Measurements from ENCODE around the gene TUBA8. TPM values are rescaled to one million over a fixed set of nuclear protein-coding genes. Genes with fewer than 3 reads are reported as not detected.
"Not testable (repeated sequence)": the region's sequence is repeated elsewhere in the genome, so short reads cannot be mapped to it uniquely, and the experiment has no call there.

TUBA8 gene
- total RNA-seq, 4 donors from 2014 or later, result 4.3 to 6.6 TPM; not detected in 2

DNA sequence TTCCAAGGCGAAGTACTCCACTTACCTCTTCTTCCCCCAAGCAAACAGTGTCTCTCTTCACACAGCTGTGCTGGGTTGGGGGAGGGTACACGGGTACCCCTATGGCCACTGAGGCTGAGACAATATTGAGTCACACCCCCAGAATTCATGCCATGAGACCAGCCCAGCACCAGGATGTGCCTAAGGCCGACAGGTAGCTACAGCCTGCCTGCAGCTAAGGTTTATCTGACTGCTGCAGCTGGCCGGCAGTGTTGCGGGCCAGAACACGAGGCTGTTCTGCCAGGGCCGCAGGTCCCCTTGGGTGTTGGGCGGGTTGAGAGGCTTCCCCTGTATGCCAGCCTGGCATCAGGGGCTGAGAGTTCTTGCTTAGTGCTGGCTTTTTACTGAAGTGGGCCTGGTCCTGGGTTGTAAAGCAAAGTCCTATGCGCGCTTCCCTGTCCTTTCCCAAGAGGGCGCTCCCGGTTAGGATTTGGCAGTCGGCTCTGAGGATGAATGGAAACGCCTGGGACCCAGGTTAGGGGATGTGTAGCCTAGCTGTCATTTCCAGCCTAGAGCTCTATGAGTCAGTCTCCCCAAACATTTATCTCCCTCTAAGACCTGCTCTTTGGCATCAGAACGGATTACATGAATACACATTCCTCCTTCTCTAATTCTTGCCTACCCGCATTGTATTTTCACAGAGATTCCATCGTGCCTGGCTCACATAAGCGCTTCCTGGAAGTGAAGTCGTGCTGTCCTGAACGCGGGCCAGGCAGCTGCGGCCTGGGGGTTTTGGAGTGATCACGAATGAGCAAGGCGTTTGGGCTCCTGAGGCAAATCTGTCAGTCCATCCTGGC, 46.5 kb downstream of the TUBA8 start:
- peak; percentile 25 to 81 (median 75) for DNase-seq
- H3K4me3 ChIP-seq, result no peak overlapping the region
- no peaks in the 10 kb centered on the region for H3K36me3 ChIP-seq
- no peak for TF ChIP-seq POLR2A (IDR thresholded peaks at IDR 0.05)
- TF ChIP-seq, protein P1, sequence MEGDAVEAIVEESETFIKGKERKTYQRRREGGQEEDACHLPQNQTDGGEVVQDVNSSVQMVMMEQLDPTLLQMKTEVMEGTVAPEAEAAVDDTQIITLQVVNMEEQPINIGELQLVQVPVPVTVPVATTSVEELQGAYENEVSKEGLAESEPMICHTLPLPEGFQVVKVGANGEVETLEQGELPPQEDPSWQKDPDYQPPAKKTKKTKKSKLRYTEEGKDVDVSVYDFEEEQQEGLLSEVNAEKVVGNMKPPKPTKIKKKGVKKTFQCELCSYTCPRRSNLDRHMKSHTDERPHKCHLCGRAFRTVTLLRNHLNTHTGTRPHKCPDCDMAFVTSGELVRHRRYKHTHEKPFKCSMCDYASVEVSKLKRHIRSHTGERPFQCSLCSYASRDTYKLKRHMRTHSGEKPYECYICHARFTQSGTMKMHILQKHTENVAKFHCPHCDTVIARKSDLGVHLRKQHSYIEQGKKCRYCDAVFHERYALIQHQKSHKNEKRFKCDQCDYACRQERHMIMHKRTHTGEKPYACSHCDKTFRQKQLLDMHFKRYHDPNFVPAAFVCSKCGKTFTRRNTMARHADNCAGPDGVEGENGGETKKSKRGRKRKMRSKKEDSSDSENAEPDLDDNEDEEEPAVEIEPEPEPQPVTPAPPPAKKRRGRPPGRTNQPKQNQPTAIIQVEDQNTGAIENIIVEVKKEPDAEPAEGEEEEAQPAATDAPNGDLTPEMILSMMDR (IDR thresholded peaks at IDR 0.05), result peak in 4 of 6 experiments; percentile 50 to 73 (median 60)
- H3K27me3 ChIP-seq, result no peaks in the 10 kb centered on the region
- H3K27ac ChIP-seq, result peak overlapping the region in 1 of 4 donors; percentile 28
- no peaks in the 10 kb centered on the region for H3K9me3 ChIP-seq
- peaks cover 0 to 6% (median 0%) of the 10 kb centered on the region in 4 donors for H3K4me1 ChIP-seq

DNA sequence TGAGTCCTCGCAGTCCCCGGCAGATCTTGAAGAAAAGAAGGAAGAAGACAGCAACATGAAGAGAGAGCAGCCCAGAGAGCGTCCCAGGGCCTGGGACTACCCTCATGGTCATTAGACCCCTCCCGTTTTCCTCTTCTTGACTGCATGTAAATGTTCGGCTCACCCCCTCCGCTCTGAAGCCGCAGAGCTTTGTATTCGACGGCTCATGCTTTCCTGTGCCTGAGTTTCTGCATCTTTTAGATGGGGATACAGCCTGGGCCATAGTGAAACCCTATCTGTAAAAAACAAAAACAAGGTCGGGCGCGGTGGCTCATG, 47.1 kb downstream of the TUBA8 start:
- TF ChIP-seq POLR2A (IDR thresholded peaks at IDR 0.05), result no peak
- TF ChIP-seq, protein P1 (IDR thresholded peaks at IDR 0.05), result no peak
- no peaks in the 10 kb centered on the region for H3K27me3 ChIP-seq
- DNase-seq, result no peak
- peak overlapping the region in 1 of 4 donors; percentile 28 for H3K27ac ChIP-seq
- H3K4me3 ChIP-seq, result no peak overlapping the region
- H3K4me1 ChIP-seq, result peaks cover 0 to 6% (median 0%) of the 10 kb centered on the region in 4 donors
- H3K9me3 ChIP-seq, result no peaks in the 10 kb centered on the region
- no peaks in the 10 kb centered on the region for H3K36me3 ChIP-seq

DNA sequence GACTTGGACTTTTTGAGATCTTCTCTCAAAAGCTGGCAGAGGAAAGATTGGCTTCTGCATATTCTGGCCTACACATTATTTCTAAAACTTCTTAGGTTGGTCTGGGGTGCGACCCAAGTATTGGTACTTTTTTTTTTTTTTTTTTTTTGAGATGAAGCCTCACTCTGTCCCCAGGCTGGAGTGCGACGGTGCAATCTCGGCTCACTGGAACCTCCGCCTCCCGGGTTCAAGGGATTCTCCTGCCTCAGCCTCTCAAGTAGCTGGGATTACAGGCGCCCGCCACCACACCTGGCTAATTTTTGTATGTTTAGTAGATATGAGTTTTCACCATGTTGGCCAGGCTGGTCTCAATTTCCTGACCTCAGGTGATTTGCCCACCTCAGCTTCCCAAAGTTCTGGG, 50.0 kb downstream of the TUBA8 start:
- H3K36me3 ChIP-seq, H3K27ac ChIP-seq, H3K4me1 ChIP-seq, H3K9me3 ChIP-seq, DNase-seq, H3K4me3 ChIP-seq, H3K27me3 ChIP-seq: not testable (repeated sequence)

DNA sequence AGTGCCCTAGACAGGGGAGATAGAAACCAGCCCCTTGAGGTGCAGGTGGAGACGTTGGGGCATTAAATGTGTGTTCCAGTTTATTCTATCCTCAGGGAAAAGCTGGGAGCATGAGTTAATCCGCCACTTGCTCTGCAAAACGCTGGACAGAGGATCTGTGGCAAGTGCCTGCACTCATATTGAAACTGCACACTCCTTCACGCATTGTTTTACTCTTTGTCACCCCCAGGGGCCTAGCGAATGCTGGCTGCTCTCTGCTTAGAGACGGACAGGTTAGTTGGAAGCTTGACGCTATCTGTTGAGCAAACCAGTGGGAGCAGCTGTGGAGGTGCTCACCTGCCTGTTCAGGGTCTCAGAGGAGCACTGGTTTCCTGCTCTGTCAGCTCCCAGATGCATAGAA, 53.2 kb downstream of the TUBA8 start:
- not testable (repeated sequence) for H3K9me3 ChIP-seq, H3K36me3 ChIP-seq, H3K4me3 ChIP-seq, H3K4me1 ChIP-seq, H3K27ac ChIP-seq, DNase-seq, H3K27me3 ChIP-seq

DNA sequence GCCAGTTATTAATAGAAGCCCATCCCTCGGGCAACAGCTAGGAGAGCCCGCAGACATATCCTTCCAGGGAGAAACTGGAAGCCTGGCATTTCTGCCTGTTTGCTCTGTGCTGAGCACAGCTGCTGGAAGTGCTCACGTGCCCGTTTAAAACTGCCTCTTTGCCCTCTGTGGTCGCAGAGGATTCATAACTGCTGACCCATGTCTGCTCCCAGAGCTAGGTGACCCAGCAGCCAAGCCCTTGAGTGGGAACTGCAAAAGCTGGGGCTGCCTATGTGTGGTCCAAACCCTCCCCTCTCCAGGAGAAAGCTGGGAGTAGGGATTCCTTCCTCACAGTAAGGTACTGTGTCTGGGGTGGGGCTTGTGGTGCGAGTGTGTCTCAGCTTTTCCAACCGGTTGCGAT, 54.0 kb downstream of the TUBA8 start:
- H3K4me3 ChIP-seq, DNase-seq, H3K27me3 ChIP-seq, H3K27ac ChIP-seq, H3K9me3 ChIP-seq, H3K4me1 ChIP-seq: not testable (repeated sequence)
- H3K36me3 ChIP-seq, result peaks cover 0 to 15% (median 0%) of the 10 kb centered on the region in 3 donors

DNA sequence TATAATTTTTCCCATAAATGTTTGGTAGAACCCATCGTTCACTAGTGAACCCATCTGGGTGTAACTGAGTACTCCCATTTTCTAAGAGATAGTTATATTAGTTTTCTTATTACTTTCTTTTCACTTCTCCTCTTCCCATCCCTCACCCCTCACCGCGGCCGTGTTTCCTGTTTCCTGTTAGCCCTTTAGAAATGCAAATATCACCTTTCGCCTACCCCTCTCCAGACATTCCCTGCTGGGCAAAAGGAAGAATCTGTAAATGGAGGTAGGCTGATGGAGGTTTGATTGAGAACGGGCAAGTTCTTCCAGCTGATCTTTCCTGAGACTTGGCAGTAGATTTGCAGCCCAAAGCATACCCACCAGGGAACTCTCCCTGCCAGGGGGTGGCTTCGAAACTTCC, 54.7 kb downstream of the TUBA8 start:
- not testable (repeated sequence) for H3K4me3 ChIP-seq, DNase-seq, H3K4me1 ChIP-seq, H3K27ac ChIP-seq, H3K27me3 ChIP-seq, H3K9me3 ChIP-seq
- peaks cover 0 to 16% (median 0%) of the 10 kb centered on the region in 3 donors for H3K36me3 ChIP-seq

DNA sequence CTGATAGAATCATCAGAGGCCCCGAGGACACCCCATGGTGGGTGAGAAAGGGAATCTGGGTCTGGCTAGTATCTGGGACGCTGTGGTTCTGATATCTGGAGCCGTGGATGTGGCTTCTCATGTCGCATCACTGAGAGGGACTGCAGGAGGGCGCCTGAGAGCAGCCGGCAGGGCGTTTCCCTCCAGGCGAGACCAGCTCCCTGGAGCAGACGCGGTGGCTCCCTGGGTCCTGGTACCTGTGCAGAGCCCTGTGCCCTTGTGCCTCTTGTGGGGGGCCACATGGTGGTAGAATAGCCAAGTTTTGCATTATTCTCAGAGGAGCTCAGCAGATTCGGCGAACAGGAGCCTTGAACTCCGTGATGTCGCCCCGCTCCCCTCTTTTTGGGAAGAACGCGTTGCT, 59.7 kb downstream of the TUBA8 start:
- H3K4me3 ChIP-seq, H3K27ac ChIP-seq, H3K27me3 ChIP-seq, H3K4me1 ChIP-seq, H3K9me3 ChIP-seq: not testable (repeated sequence)
- DNase-seq, result peak in 1 of 3 donors; percentile 10
- peaks cover 0 to 16% (median 0%) of the 10 kb centered on the region in 3 donors for H3K36me3 ChIP-seq

DNA sequence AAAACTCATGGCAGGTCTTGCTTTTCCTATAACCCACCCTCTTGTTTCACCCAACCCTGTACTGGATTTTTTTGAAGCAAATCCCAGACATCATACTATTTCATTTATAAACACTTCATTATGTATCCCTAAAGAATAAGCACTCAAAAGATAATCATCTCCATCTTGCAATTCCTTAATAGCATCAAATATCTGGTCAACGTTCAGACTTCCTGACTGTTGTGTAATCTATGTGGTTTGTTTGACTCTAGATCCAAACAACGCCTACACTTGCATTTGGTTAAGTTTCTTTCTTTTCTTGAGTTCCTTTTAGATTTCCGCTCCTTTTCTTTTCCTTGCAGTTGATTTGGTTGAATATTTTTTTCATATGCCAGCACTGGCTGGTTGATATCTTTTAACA, 61.6 kb downstream of the TUBA8 start:
- H3K36me3 ChIP-seq, result peaks cover 0 to 16% (median 0%) of the 10 kb centered on the region in 3 donors
- not testable (repeated sequence) for H3K9me3 ChIP-seq, H3K27me3 ChIP-seq, H3K4me3 ChIP-seq, H3K27ac ChIP-seq, DNase-seq, H3K4me1 ChIP-seq

DNA sequence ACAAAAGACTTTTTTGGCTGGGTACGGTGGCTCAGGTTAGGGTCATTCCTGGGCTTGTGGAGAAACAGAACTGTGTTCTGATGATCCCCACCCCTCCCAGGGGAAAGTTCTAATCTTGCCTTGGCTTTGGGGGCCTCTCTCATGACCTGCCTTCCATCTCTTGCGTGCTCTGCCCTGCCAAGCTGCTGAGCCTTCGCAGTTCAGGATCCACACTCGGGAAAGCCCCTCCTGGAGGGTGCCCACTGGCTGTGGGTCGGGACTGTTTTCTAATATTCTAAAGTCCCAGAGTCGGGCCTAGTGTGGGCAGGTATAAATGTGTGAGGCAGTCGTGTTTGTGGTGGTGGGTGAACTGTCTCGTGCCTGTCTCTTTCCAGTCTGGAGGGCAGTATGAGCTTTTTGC, 62.2 kb downstream of the TUBA8 start:
- not testable (repeated sequence) for H3K27me3 ChIP-seq, H3K9me3 ChIP-seq, H3K27ac ChIP-seq, DNase-seq, H3K4me3 ChIP-seq, H3K4me1 ChIP-seq
- H3K36me3 ChIP-seq, result peaks cover 0 to 15% (median 0%) of the 10 kb centered on the region in 3 donors

DNA sequence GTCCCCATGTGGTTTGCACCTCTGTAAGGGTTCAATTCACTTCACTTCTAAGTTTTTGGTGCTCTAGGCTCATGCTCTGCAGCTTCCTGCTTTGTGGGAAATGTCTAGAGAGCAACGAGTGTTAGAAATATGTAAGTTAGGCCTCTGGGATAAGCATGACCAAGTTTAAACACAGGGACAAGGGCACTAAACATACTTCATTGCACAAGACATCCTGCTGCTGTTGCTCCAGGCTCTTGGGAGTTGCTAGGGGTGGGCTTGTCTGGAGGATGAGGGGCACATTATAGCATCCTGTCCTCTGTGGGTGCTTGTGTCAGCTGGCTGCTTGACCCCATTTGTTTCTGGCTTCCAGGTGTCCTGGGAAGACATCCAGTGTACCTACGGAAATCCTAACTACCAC, 62.8 kb downstream of the TUBA8 start:
- not testable (repeated sequence) for H3K4me3 ChIP-seq, H3K27ac ChIP-seq, H3K27me3 ChIP-seq, DNase-seq, H3K9me3 ChIP-seq, H3K4me1 ChIP-seq, H3K36me3 ChIP-seq
